Thoracic aorta (tissue), 2 donors: ENCODE results near the gene THBS4. TPM values are rescaled to one million over a fixed set of nuclear protein-coding genes. Genes with fewer than 3 reads are reported as not detected.

Experiments used
- ATAC-seq: fragments of 150-250 bp; one replicate; pipeline ENCODE4 v1.8.0; 2017; ENCODE audit warnings: low read depth; ENCODE audit not compliant: insufficient number of reproducible peaks, low FRiP score
- DNase-seq: peaks from one replicate; pipeline ENCODE4 v3.0.0-alpha.2; 2020; ENCODE audit warnings: low spot score
- H3K27ac ChIP-seq, 2 donors: fragments of 200-600 bp; sonication (generic); 1 replicate in 1 of 2; 2 replicates in 1 of 2; pipeline ENCODE4 v1.5.1; 2016; ENCODE audit warnings: mild to moderate bottlenecking in 2 of 2, moderate library complexity in 2 of 2
- H3K27me3 ChIP-seq: fragments of 200-600 bp; sonication (generic); replicated peaks from 2 replicates; pipeline ENCODE4 v1.6.0; 2016; ENCODE audit warnings: mild to moderate bottlenecking; ENCODE audit not compliant: insufficient read depth
- H3K36me3 ChIP-seq: fragments of 200-600 bp; sonication (generic); one replicate; pipeline ENCODE4 v1.5.1; 2016
- H3K4me1 ChIP-seq, 2 donors: fragments of 200-600 bp; sonication (generic); 1 replicate in 1 of 2; 2 replicates in 1 of 2; pipeline versions ENCODE4 v1.5.1 to v1.6.0; 2016; ENCODE audit warnings: low read depth in 2 of 2, mild to moderate bottlenecking in 1 of 2; ENCODE audit not compliant: control insufficient read depth in 1 of 2
- H3K4me3 ChIP-seq: fragments of 200-600 bp; sonication (generic); 2 replicates; pipeline ENCODE4 v1.5.1; 2016; ENCODE audit warnings: mild to moderate bottlenecking
- H3K9me3 ChIP-seq: fragments of 200-600 bp; sonication (generic); 2 replicates; pipeline ENCODE4 v1.5.1; 2016
- CTCF ChIP-seq: fragments of 200-600 bp; sonication (generic); IDR thresholded peaks from one replicate; pipeline ENCODE4 v1.5.1; 2019; ENCODE audit warnings: antibody characterized with exemption
- total RNA-seq, 2 donors: library from RNA; depleted of rRNA; stranded (reverse); fragments of >200 nt; gene quantifications; one replicate each; pipeline versions ENCODE4 v1.1.0 to v1.2.3, GENCODE V29; 2016

Gene THBS4
- total RNA-seq, 2 donors from 2014 or later, result 7.2 to 13.5 TPM

GRCh38 chr5:80114860-80115259 is 79.7 kb downstream of the THBS4 start:
- no peak for TF ChIP-seq CTCF
- H3K4me1 ChIP-seq, result peaks cover 0 to 3% of the 10 kb centered on the region in 2 donors
- no peak overlapping the region for H3K4me3 ChIP-seq
- H3K9me3 ChIP-seq, result no peaks in the 10 kb centered on the region
- H3K27ac ChIP-seq, result no peak overlapping the region
- no peaks in the 10 kb centered on the region for H3K36me3 ChIP-seq
- no peak for DNase-seq
- no peaks in the 10 kb centered on the region for H3K27me3 ChIP-seq
- no peak for ATAC-seq

DNA sequence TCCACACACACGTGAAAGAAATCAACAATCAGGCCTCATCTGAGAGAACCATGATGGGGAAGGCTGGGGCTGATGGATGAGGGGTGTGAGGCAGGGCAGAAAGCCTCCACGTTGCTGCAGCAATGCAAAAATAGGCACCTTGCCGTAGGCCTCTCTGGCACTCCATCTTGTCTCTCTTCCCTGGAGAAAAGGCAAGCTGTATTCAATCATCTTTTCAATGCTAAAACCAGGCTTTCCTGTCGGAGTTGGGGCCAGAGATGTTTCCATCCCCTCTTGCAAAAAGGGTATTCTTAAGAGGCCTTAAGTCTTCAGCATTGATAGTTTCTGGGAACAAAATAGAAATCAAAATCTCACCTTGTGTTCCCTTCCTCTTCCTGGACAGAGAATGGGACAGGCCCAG is 80.9 kb downstream of the THBS4 start:
- Histone ChIP-seq H3K36me3 (no peaks in the 10 kb centered on the region), H3K27ac (no peak overlapping the region), H3K9me3 (no peaks in the 10 kb centered on the region), H3K4me1 (no peaks in the 10 kb centered on the region), H3K27me3 (no peaks in the 10 kb centered on the region), H3K4me3 (no peak overlapping the region)
- DNase-seq (no peak), ATAC-seq (no peak)
- TF ChIP-seq CTCF, result no peak

GRCh38 chr5:80116465-80116864 is 81.3 kb downstream of the THBS4 start:
- H3K27me3 ChIP-seq, result no peaks in the 10 kb centered on the region
- no peak for ATAC-seq

DNA sequence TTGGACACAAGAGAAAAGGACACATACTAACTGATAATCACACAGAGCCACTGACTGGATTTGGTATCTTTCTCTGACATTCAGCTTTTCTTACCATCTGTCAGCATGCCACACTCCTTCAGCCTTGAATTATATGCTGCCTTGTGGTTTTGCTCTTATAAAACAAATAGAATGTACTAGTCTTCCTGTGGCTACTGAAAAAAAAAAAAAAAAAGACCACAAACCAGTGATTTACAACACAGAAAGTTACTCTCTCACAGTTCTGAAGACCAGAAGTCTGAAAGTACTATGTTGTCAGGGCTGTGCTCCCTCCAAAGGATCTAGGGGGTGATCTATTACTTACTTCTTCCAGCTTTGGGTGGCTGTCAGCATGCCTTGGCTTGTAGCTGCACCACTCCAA is 82.3 kb downstream of the THBS4 start:
- no peak for DNase-seq
- no peaks in the 10 kb centered on the region for H3K36me3 ChIP-seq
- no peak for TF ChIP-seq CTCF

More at GRCh38 chr5:80116465-80116864, 81.3 kb downstream of the THBS4 start:
- H3K4me3 ChIP-seq, result no peak overlapping the region
- no peak for TF ChIP-seq CTCF
- no peaks in the 10 kb centered on the region for H3K9me3 ChIP-seq
- no peaks in the 10 kb centered on the region for H3K36me3 ChIP-seq
- H3K27ac ChIP-seq, result no peak overlapping the region
- H3K4me1 ChIP-seq, result no peaks in the 10 kb centered on the region
- no peak for DNase-seq

GRCh38 chr5:80119372-80119771 is 84.2 kb downstream of the THBS4 start:
- TF ChIP-seq CTCF, result no peak
- Histone ChIP-seq H3K4me3 (no peak overlapping the region), H3K36me3 (no peaks in the 10 kb centered on the region), H3K27ac (no peak overlapping the region), H3K4me1 (no peaks in the 10 kb centered on the region), H3K27me3 (no peaks in the 10 kb centered on the region), H3K9me3 (no peaks in the 10 kb centered on the region)
- ATAC-seq, result no peak
- DNase-seq, result no peak

More for the DNA sequence above, 82.3 kb downstream of the THBS4 start:
- H3K9me3 ChIP-seq, result no peaks in the 10 kb centered on the region
- no peak overlapping the region for H3K4me3 ChIP-seq
- H3K4me1 ChIP-seq, result no peaks in the 10 kb centered on the region
- H3K27me3 ChIP-seq, result no peaks in the 10 kb centered on the region
- no peak overlapping the region for H3K27ac ChIP-seq
- no peak for ATAC-seq
